ENCODE data around the gene CUX1. TPM values are rescaled to one million over a fixed set of nuclear protein-coding genes. Genes with fewer than 3 reads are reported as not detected.

The CUX1 gene
- total and polyA plus RNA-seq, 2 of the 13 experiments (the other 11 are each of a cell fraction or from before 2014, with no cell fraction given) = 13.7 to 14.9 TPM

- TF ChIP-seq ZNF646 (CRISPR knock-in tag; IDR thresholded peaks at IDR 0.05) (no peak), ZNF792 (CRISPR knock-in tag; IDR thresholded peaks at IDR 0.05) (no peak), ZNF205 (CRISPR knock-in tag; IDR thresholded peaks at IDR 0.05) (no peak), ZNF275 (CRISPR knock-in tag; IDR thresholded peaks at IDR 0.05; ENCODE audit: borderline replicate concordance) (no peak), ZSCAN21 (CRISPR knock-in tag; IDR thresholded peaks at IDR 0.05; ENCODE audit: borderline replicate concordance) (no peak), TRIM22 (IDR thresholded peaks at IDR 0.05) (no peak), ZNF614 (CRISPR knock-in tag; IDR thresholded peaks at IDR 0.05; ENCODE audit: borderline replicate concordance) (no peak), TRIM24 (CRISPR knock-in tag; IDR thresholded peaks at IDR 0.05) (no peak), ZNF414 (CRISPR knock-in tag; IDR thresholded peaks at IDR 0.05) (no peak), ZNF260 (CRISPR knock-in tag; IDR thresholded peaks at IDR 0.05; ENCODE audit: borderline replicate concordance, low read depth) (no peak), GLI4 (CRISPR knock-in tag; IDR thresholded peaks at IDR 0.05; ENCODE audit: borderline replicate concordance) (no peak), ARID4A (CRISPR knock-in tag; IDR thresholded peaks at IDR 0.05; ENCODE audit: borderline replicate concordance) (no peak), MLX (CRISPR knock-in tag; IDR thresholded peaks at IDR 0.05) (no peak)
These were observed 453.9 kb downstream of the CUX1 start (continued) for GRCh38 chr7:102271158-102271798.
